ENCODE measurements around the gene OPN3.

DNA sequence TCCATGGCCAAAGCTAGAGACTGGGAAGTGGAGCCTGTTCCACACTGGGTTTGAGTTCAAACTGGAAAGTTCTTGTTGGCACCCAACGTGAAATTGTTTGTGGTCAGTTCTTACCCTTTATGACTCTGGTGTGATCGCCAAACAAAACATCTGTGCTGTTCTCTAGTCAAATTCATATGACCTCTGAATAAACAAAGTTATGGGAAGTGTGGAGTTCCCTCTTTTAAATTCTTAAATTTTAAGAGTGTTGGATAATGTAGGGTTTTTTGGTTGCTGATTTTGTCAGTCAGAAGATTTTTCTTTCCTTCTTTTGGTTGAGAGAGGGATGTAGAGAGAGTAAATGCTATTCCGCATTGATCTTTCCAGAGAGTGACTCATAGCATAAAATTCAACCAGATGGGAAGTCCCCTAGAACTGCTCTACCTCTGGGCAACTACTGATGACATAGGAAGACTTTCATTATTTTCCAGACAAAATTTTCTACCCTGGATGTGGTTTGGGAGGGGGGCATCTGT lies 36.4 kb downstream of the OPN3 start:
- TF ChIP-seq, protein P1, sequence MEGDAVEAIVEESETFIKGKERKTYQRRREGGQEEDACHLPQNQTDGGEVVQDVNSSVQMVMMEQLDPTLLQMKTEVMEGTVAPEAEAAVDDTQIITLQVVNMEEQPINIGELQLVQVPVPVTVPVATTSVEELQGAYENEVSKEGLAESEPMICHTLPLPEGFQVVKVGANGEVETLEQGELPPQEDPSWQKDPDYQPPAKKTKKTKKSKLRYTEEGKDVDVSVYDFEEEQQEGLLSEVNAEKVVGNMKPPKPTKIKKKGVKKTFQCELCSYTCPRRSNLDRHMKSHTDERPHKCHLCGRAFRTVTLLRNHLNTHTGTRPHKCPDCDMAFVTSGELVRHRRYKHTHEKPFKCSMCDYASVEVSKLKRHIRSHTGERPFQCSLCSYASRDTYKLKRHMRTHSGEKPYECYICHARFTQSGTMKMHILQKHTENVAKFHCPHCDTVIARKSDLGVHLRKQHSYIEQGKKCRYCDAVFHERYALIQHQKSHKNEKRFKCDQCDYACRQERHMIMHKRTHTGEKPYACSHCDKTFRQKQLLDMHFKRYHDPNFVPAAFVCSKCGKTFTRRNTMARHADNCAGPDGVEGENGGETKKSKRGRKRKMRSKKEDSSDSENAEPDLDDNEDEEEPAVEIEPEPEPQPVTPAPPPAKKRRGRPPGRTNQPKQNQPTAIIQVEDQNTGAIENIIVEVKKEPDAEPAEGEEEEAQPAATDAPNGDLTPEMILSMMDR (IDR thresholded peaks at IDR 0.05), result no peak
- TF ChIP-seq RNF2 (IDR thresholded peaks at IDR 0.05; ENCODE audit: borderline replicate concordance, low read depth) (no peak), CEBPB (IDR thresholded peaks at IDR 0.05) (no peak), CHD4 (IDR thresholded peaks at IDR 0.05; ENCODE audit: borderline replicate concordance) (no peak), RFX5 (IDR thresholded peaks at IDR 0.05) (no peak), EP300 (IDR thresholded peaks at IDR 0.05) (no peak), MYC (IDR thresholded peaks at IDR 0.05; ENCODE audit: borderline replicate concordance, low read length) (no peak)
- TF ChIP-seq, protein P2, sequence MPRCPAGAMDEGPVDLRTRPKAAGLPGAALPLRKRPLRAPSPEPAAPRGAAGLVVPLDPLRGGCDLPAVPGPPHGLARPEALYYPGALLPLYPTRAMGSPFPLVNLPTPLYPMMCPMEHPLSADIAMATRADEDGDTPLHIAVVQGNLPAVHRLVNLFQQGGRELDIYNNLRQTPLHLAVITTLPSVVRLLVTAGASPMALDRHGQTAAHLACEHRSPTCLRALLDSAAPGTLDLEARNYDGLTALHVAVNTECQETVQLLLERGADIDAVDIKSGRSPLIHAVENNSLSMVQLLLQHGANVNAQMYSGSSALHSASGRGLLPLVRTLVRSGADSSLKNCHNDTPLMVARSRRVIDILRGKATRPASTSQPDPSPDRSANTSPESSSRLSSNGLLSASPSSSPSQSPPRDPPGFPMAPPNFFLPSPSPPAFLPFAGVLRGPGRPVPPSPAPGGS (IDR thresholded peaks at IDR 0.05), result no peak
- TF ChIP-seq, protein P3, sequence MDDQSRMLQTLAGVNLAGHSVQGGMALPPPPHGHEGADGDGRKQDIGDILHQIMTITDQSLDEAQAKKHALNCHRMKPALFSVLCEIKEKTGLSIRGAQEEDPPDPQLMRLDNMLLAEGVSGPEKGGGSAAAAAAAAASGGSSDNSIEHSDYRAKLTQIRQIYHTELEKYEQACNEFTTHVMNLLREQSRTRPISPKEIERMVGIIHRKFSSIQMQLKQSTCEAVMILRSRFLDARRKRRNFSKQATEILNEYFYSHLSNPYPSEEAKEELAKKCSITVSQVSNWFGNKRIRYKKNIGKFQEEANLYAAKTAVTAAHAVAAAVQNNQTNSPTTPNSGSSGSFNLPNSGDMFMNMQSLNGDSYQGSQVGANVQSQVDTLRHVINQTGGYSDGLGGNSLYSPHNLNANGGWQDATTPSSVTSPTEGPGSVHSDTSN (IDR thresholded peaks at IDR 0.05), result no peak
